Liver (tissue), 3 donors: ENCODE data around the gene MT1M.

Experiments
- ATF3 ChIP-seq: IDR thresholded peaks from 2 replicates; pipeline ENCODE4 v1.6.1; 2016; ENCODE audit warnings: antibody characterized with exemption
- CTCF ChIP-seq: fragments of 150-350 bp; IDR thresholded peaks from 2 replicates; pipeline ENCODE4 v1.5.1; 2017; ENCODE audit warnings: improper control_type of control experiment, low read depth, low read length; ENCODE audit not compliant: missing input control
- FOXA1 ChIP-seq: IDR thresholded peaks from 2 replicates; pipeline ENCODE4 v1.6.1; 2016; ENCODE audit warnings: antibody characterized with exemption
- RAD21 ChIP-seq, 2 donors: IDR thresholded peaks; 2 replicates each; pipeline ENCODE4 v1.6.1; 2016; ENCODE audit warnings: antibody characterized with exemption in 2 of 2, mild to moderate bottlenecking in 2 of 2
- REST ChIP-seq: IDR thresholded peaks from 2 replicates; pipeline ENCODE4 v1.6.1; 2016; ENCODE audit warnings: antibody characterized with exemption, mild to moderate bottlenecking
- TAF1 ChIP-seq: conservative IDR thresholded peaks from 2 replicates; pipeline ENCODE4 v1.6.1; 2016; ENCODE audit warnings: antibody characterized with exemption, mild to moderate bottlenecking
- YY1 ChIP-seq: IDR thresholded peaks from 2 replicates; pipeline ENCODE4 v1.6.1; 2016; ENCODE audit warnings: antibody characterized with exemption, mild to moderate bottlenecking
- donor health status: healthy.
- donor health status: healthy.

- no peak for TF ChIP-seq RAD21 (IDR thresholded peaks at IDR 0.05)
- no peak for TF ChIP-seq CTCF
- no peak for TF ChIP-seq TAF1
- no peak for TF ChIP-seq REST
- no peak for TF ChIP-seq ATF3
- TF ChIP-seq YY1: no peak
- no peak for TF ChIP-seq FOXA1
These were observed 48.2 kb upstream of the MT1M start for GRCh38 chr16:56584276-56584675.
